Measurements from ENCODE around the gene HADHA. TPM values are rescaled to one million over a fixed set of nuclear protein-coding genes. Genes with fewer than 3 reads are reported as not detected.

The HADHA gene
- polyA plus RNA-seq, 1 donor (not counting 4 experiments of a cell fraction or from before 2014, with no cell fraction given) = 150 TPM

GRCh38 chr2:26162963-26163362, 81.5 kb downstream of the HADHA start:
- dilution Hi-C loops (cut with MboI; ENCODE audit: extremely low pct_ligation_motif_present, low sequenced_read_pairs) = no loop called here

GRCh38 chr2:26161926-26162325, 82.5 kb downstream of the HADHA start:
- Histone ChIP-seq H3K79me2 (ENCODE audit: control insufficient read depth, insufficient read depth, low read length) (no peaks in the 10 kb centered on the region), H3K27me3 (ENCODE audit: control insufficient read depth, extremely low read depth, insufficient read depth, low read length) (no peaks in the 10 kb centered on the region), H3K4me1 (ENCODE audit: control insufficient read depth, extremely low read depth, insufficient read depth, low read length) (no peaks in the 10 kb centered on the region), H3K4me3 (ENCODE audit: control insufficient read depth in 2 of 3, extremely low read depth in 1 of 3, insufficient read depth in 2 of 3, low read depth in 1 of 3, low read length in 3 of 3) (no peak overlapping the region), H3K9me3 (ENCODE audit: control insufficient read depth, low read depth, low read length) (no peaks in the 10 kb centered on the region), H3K9ac (ENCODE audit: control insufficient read depth, extremely low read depth, insufficient read depth, low read length) (no peak overlapping the region), H3K4me2 (ENCODE audit: control insufficient read depth, extremely low read depth, insufficient read depth, low read depth, low read length) (no peak overlapping the region), H2AFZ (ENCODE audit: control insufficient read depth, low read length) (no peak overlapping the region), H3K36me3 (ENCODE audit: control insufficient read depth in 2 of 2, extremely low read depth in 1 of 2, insufficient read depth in 2 of 2, low read length in 2 of 2) (no peaks in the 10 kb centered on the region), H4K20me1 (ENCODE audit: control insufficient read depth, extremely low read depth, insufficient read depth, low read length) (no peaks in the 10 kb centered on the region), H3K9me1 (ENCODE audit: control insufficient read depth, extremely low read depth, insufficient read depth, low read length) (no peaks in the 10 kb centered on the region), H3K27ac (ENCODE audit: control insufficient read depth, insufficient read depth, low read length) (no peak overlapping the region)
- TF ChIP-seq CTCF (optimal IDR thresholded peaks at IDR 0.05 in 1 of 3, IDR thresholded peaks at IDR 0.05 in 1 of 3, conservative IDR thresholded peaks at IDR 0.05 in 1 of 3; ENCODE audit: extremely low read depth in 1 of 3, insufficient read depth in 2 of 3, low read length in 3 of 3) = no peak
- TF ChIP-seq EZH2 (IDR thresholded peaks at IDR 0.05; ENCODE audit: low read length) = no peak
- dilution Hi-C loops (cut with MboI; ENCODE audit: extremely low pct_ligation_motif_present, low sequenced_read_pairs) = no loop called here
- DNase-seq (ENCODE audit: low read depth, low spot score) (no peak), FAIRE-seq (no peak)

More at GRCh38 chr2:26162963-26163362, 81.5 kb downstream of the HADHA start:
- TF ChIP-seq EZH2 (IDR thresholded peaks at IDR 0.05; ENCODE audit: low read length) (no peak), CTCF (optimal IDR thresholded peaks at IDR 0.05 in 1 of 3, IDR thresholded peaks at IDR 0.05 in 1 of 3, conservative IDR thresholded peaks at IDR 0.05 in 1 of 3; ENCODE audit: extremely low read depth in 1 of 3, insufficient read depth in 2 of 3, low read length in 3 of 3) (no peak)
- no peak overlapping the region for H3K9ac ChIP-seq (ENCODE audit: control insufficient read depth, extremely low read depth, insufficient read depth, low read length)
- FAIRE-seq (no peak), DNase-seq (ENCODE audit: low read depth, low spot score) (no peak)
- no peak overlapping the region for H2AFZ ChIP-seq (ENCODE audit: control insufficient read depth, low read length)
- no peaks in the 10 kb centered on the region for H3K79me2 ChIP-seq (ENCODE audit: control insufficient read depth, insufficient read depth, low read length)
- no peaks in the 10 kb centered on the region for H4K20me1 ChIP-seq (ENCODE audit: control insufficient read depth, extremely low read depth, insufficient read depth, low read length)
- no peak overlapping the region for H3K4me2 ChIP-seq (ENCODE audit: control insufficient read depth, extremely low read depth, insufficient read depth, low read depth, low read length)
- no peaks in the 10 kb centered on the region for H3K9me1 ChIP-seq (ENCODE audit: control insufficient read depth, extremely low read depth, insufficient read depth, low read length)
- no peaks in the 10 kb centered on the region for H3K9me3 ChIP-seq (ENCODE audit: control insufficient read depth, low read depth, low read length)
- H3K36me3 ChIP-seq (ENCODE audit: control insufficient read depth in 2 of 2, extremely low read depth in 1 of 2, insufficient read depth in 2 of 2, low read length in 2 of 2) = no peaks in the 10 kb centered on the region
- no peaks in the 10 kb centered on the region for H3K4me1 ChIP-seq (ENCODE audit: control insufficient read depth, extremely low read depth, insufficient read depth, low read length)
- no peaks in the 10 kb centered on the region for H3K27me3 ChIP-seq (ENCODE audit: control insufficient read depth, extremely low read depth, insufficient read depth, low read length)
- no peak overlapping the region for H3K27ac ChIP-seq (ENCODE audit: control insufficient read depth, insufficient read depth, low read length)
- no peak overlapping the region for H3K4me3 ChIP-seq (ENCODE audit: control insufficient read depth in 2 of 3, extremely low read depth in 1 of 3, insufficient read depth in 2 of 3, low read depth in 1 of 3, low read length in 3 of 3)

Measured in keratinocyte (primary cell).